OCI-LY3 (cell line): ENCODE data around the gene DOCK1.

Source experiments
- EZH2phosphoT487 ChIP-seq: fragments of 200-600 bp; shearing (Covaris generic); IDR thresholded peaks from 2 replicates; pipeline ENCODE4 v1.6.1; 2018; ENCODE audit warnings: antibody characterized with exemption, mixed run types, low read depth
- TF ChIP-seq, protein P1 (sequence below): fragments of 200-600, 300-600 bp; sonication (generic); IDR thresholded peaks from 2 replicates; pipeline ENCODE4 v1.5.1; 2014; ENCODE audit warnings: antibody characterized with exemption, low read length, low read depth

DNA sequence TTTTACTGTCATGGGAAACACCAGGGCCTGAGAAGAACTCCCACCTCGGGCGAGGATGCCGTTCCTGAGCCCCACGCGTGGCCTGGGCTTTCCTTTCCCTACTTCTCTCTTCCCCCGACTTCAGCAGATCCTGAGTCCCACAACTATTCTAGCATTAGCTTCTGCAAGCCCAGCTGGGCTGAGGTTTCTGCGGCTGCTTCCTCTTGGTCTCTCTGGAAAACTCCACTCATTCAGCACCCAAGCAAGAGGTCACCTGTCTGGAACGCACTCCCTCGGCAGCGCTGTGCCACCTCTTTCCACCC, 761 bp upstream of the DOCK1 start:
- TF ChIP-seq, protein P1, sequence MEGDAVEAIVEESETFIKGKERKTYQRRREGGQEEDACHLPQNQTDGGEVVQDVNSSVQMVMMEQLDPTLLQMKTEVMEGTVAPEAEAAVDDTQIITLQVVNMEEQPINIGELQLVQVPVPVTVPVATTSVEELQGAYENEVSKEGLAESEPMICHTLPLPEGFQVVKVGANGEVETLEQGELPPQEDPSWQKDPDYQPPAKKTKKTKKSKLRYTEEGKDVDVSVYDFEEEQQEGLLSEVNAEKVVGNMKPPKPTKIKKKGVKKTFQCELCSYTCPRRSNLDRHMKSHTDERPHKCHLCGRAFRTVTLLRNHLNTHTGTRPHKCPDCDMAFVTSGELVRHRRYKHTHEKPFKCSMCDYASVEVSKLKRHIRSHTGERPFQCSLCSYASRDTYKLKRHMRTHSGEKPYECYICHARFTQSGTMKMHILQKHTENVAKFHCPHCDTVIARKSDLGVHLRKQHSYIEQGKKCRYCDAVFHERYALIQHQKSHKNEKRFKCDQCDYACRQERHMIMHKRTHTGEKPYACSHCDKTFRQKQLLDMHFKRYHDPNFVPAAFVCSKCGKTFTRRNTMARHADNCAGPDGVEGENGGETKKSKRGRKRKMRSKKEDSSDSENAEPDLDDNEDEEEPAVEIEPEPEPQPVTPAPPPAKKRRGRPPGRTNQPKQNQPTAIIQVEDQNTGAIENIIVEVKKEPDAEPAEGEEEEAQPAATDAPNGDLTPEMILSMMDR = no peak
- TF ChIP-seq EZH2phosphoT487 = no peak
